Measurements from ENCODE around the gene THADA.

The THADA gene

DNA sequence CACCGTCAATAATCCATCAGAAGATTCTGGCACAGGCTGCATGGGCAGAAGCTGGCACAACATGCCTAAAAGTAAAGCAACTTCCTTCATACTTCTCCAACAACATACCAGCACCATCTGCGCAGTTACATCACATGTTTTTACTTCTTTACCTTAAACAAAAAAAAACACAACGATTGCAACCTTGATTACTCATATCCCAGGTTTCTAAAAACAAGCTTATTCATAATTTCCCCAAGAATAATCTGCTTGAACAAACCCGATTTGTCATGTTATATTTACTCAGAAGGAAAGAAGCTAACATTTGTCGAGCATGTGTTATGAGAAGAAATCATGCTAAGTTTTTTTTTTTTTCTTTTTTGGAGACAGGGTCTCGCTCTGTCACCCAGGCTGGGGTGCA lies 54.7 kb downstream of the THADA start:
- peaks cover 4% of the 10 kb centered on the region in 2 experiments; a peak in 2 of 3 replicates for H3K36me3 ChIP-seq (ENCODE audit: control insufficient read depth in 2 of 2, insufficient read depth in 1 of 2, low read length in 2 of 2)
- H3K9me3 ChIP-seq (ENCODE audit: control insufficient read depth, insufficient read depth, low read depth, low read length), result no peaks in the 10 kb centered on the region
- no peak for TF ChIP-seq KLF10 (tag by site-specific recombination; IDR thresholded peaks at IDR 0.05)
- no peak for TF ChIP-seq ZNF169 (tag by site-specific recombination; IDR thresholded peaks at IDR 0.05)
- no peak for TF ChIP-seq ZNF274 (IDR thresholded peaks at IDR 0.05; ENCODE audit: low read length)
- no peak for TF ChIP-seq ZNF274 (tag by site-specific recombination; IDR thresholded peaks at IDR 0.05; ENCODE audit: borderline replicate concordance)
- no peak for TF ChIP-seq ZNF146 (tag by site-specific recombination; IDR thresholded peaks at IDR 0.05)
- no peak overlapping the region for H3K27ac ChIP-seq (ENCODE audit: extremely low read depth, low read depth, low read length)
- H3K4me3 ChIP-seq (ENCODE audit: low read depth, low read length), result no peak overlapping the region
- POLR2A ChIA-PET, result interaction anchor here (1.3 kb wide), 1 partner anchor 315 kb away, joined by 3 read pairs; the partner anchor contains the start of gene ZFP36L2
- H3K4me1 ChIP-seq (ENCODE audit: control insufficient read depth, insufficient read depth, low read length), result no peaks in the 10 kb centered on the region
- CTCF ChIA-PET, result interaction anchor here (0.6 to 3.0 kb wide), 15 partner anchors 12 to 713 kb away, joined by 3 to 22 read pairs (median 5); no protein-coding TSS in a partner anchor

DNA sequence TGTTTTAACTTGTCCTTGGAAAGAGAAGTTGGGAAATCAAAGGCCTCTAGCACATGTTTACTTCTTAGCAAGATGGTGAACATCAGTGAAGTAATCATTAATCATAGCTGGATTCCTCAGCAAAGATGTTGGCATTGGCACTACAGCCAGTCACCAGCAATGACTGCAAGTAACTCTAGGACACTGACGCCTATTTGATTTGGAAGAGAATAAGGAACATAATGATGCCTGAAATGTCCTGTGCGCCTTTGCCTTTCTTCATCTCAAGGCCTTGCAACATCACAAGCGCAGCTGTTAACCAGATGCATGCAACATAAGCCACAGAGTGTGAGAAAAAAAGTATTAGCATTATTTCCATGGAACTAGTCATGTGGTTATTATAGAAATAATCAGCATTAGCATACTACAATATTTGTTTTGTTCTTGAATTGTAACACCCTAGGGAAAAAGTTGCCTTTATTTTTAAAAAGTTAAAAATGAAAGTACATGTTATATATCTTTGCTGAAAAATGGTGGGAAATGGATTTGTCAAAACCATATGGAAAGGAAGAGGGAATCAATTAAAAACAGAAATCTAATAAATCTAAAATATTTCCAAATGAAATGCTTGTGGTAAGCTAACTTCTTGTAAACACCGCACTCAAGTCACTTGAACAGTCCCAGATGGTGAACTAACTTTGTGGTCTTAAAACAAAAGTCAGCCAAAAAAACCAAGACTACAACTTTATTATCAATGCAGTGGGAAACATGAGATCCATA lies 55.6 kb downstream of the THADA start:
- ChIA-PET POLR2A (interaction anchor here (1.3 kb wide), 1 partner anchor 314 kb away, joined by 3 read pairs; the partner anchor contains the start of gene ZFP36L2), CTCF (interaction anchor here (0.7 to 3.0 kb wide), 5 partner anchors 56 to 727 kb away, joined by 3 to 14 read pairs (median 5); no protein-coding TSS in a partner anchor)
- Histone ChIP-seq H3K27ac (ENCODE audit: extremely low read depth, low read depth, low read length) (no peak overlapping the region), H3K4me1 (ENCODE audit: control insufficient read depth, insufficient read depth, low read length) (no peaks in the 10 kb centered on the region), H3K4me3 (ENCODE audit: low read depth, low read length) (no peak overlapping the region), H3K9me3 (ENCODE audit: control insufficient read depth, insufficient read depth, low read depth, low read length) (no peaks in the 10 kb centered on the region), H3K36me3 (ENCODE audit: control insufficient read depth in 2 of 2, insufficient read depth in 1 of 2, low read length in 2 of 2) (peaks cover 4 to 12% of the 10 kb centered on the region in 2 experiments; a peak in 2 of 3 replicates)
- TF ChIP-seq ZNF10 (tag by site-specific recombination; IDR thresholded peaks at IDR 0.05), result no peak
- TF ChIP-seq YY2 (tag by site-specific recombination; IDR thresholded peaks at IDR 0.05), result no peak
- TF ChIP-seq, protein P1, sequence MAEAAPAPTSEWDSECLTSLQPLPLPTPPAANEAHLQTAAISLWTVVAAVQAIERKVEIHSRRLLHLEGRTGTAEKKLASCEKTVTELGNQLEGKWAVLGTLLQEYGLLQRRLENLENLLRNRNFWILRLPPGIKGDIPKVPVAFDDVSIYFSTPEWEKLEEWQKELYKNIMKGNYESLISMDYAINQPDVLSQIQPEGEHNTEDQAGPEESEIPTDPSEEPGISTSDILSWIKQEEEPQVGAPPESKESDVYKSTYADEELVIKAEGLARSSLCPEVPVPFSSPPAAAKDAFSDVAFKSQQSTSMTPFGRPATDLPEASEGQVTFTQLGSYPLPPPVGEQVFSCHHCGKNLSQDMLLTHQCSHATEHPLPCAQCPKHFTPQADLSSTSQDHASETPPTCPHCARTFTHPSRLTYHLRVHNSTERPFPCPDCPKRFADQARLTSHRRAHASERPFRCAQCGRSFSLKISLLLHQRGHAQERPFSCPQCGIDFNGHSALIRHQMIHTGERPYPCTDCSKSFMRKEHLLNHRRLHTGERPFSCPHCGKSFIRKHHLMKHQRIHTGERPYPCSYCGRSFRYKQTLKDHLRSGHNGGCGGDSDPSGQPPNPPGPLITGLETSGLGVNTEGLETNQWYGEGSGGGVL (tag by site-specific recombination; IDR thresholded peaks at IDR 0.05), result no peak
- no peak for TF ChIP-seq ZNF560 (tag by site-specific recombination; IDR thresholded peaks at IDR 0.05; ENCODE audit: borderline replicate concordance)
- TF ChIP-seq ZSCAN18 (tag by site-specific recombination; IDR thresholded peaks at IDR 0.05), result no peak
- TF ChIP-seq ZNF555 (tag by site-specific recombination; conservative IDR thresholded peaks at IDR 0.05), result no peak
- TF ChIP-seq SP3 (tag by site-specific recombination; IDR thresholded peaks at IDR 0.05), result no peak
- TF ChIP-seq IKZF3 (tag by site-specific recombination; IDR thresholded peaks at IDR 0.05), result no peak
- TF ChIP-seq GLI4 (tag by site-specific recombination; IDR thresholded peaks at IDR 0.05), result no peak
- TF ChIP-seq, protein P2, sequence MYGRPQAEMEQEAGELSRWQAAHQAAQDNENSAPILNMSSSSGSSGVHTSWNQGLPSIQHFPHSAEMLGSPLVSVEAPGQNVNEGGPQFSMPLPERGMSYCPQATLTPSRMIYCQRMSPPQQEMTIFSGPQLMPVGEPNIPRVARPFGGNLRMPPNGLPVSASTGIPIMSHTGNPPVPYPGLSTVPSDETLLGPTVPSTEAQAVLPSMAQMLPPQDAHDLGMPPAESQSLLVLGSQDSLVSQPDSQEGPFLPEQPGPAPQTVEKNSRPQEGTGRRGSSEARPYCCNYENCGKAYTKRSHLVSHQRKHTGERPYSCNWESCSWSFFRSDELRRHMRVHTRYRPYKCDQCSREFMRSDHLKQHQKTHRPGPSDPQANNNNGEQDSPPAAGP (tag by site-specific recombination; IDR thresholded peaks at IDR 0.05), result no peak
- no peak for TF ChIP-seq PBX3 (CRISPR knock-in tag; IDR thresholded peaks at IDR 0.05)
- TF ChIP-seq ZNF610 (tag by site-specific recombination; IDR thresholded peaks at IDR 0.05; ENCODE audit: borderline replicate concordance), result no peak
- TF ChIP-seq ZNF701 (tag by site-specific recombination; IDR thresholded peaks at IDR 0.05), result no peak
- no peak for TF ChIP-seq HOXD13 (CRISPR knock-in tag; IDR thresholded peaks at IDR 0.05; ENCODE audit: borderline replicate concordance)
- TF ChIP-seq, protein P3, sequence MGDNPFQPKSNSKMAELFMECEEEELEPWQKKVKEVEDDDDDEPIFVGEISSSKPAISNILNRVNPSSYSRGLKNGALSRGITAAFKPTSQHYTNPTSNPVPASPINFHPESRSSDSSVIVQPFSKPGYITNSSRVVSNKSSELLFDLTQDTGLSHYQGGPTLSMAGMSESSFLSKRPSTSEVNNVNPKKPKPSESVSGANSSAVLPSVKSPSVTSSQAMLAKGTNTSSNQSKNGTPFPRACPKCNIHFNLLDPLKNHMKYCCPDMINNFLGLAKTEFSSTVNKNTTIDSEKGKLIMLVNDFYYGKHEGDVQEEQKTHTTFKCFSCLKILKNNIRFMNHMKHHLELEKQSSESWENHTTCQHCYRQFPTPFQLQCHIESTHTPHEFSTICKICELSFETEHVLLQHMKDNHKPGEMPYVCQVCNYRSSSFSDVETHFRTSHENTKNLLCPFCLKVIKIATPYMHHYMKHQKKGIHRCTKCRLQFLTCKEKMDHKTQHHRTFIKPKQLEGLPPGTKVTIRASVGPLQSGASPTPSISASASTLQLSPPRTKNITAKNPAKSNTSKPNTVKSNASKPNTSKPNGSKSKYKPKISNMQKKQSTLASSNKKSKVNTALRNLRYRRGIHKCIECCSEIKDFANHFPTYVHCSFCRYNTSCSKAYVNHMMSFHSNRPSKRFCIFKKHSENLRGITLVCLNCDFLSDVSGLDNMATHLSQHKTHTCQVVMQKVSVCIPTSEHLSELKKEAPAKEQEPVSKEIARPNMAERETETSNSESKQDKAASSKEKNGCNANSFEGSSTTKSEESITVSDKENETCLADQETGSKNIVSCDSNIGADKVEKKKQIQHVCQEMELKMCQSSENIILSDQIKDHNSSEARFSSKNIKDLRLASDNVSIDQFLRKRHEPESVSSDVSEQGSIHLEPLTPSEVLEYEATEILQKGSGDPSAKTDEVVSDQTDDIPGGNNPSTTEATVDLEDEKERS (tag by site-specific recombination; IDR thresholded peaks at IDR 0.05), result no peak
- TF ChIP-seq ZNF776 (tag by site-specific recombination; IDR thresholded peaks at IDR 0.05; ENCODE audit: borderline replicate concordance), result no peak
- no peak for TF ChIP-seq ZBTB7A (tag by site-specific recombination; IDR thresholded peaks at IDR 0.05; ENCODE audit: low read depth)
- TF ChIP-seq ZNF658 (tag by site-specific recombination; IDR thresholded peaks at IDR 0.05), result no peak

Data from HEK293 (cell line).